ENCODE measurements around the gene RNF187. TPM values are rescaled to one million over a fixed set of nuclear protein-coding genes. Genes with fewer than 3 reads are reported as not detected.

The RNF187 gene
- total and polyA plus RNA-seq, 10 of the 15 experiments (the other 5 are each of a cell fraction or from before 2014, with no cell fraction given) = 2.6 to 116 (median 29.5) TPM

DNA sequence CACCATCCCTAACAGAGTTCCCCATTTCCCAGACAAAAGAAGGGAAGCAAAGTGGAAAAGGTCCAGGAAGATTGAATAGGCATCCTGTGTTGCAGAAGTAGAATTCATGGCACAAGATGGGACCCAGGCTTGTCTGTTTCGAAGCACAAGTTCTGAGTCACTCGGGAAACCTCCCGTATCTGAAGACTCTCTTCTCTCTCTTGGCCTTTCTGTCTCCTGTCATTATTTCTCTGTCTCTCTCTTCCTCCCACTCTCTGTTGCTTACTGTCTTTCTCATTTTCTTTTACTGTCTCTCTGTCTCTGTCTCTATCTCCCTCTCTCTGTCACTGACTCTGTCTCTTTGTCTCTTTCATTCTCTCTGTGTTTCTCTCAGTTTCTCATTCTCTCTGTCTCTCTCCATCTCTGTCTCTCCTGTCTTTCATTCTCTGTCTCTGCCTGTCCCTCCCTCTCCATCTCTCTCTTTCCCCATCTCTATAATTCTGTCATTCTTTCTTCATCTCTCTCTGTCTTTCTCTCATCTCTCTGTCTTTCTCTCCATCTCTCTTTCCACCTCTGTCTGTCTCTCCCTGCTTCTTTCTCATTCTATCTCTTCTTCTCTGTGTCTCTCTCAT, 23.7 kb downstream of the RNF187 start (continued):
- TF ChIP-seq, protein P1, sequence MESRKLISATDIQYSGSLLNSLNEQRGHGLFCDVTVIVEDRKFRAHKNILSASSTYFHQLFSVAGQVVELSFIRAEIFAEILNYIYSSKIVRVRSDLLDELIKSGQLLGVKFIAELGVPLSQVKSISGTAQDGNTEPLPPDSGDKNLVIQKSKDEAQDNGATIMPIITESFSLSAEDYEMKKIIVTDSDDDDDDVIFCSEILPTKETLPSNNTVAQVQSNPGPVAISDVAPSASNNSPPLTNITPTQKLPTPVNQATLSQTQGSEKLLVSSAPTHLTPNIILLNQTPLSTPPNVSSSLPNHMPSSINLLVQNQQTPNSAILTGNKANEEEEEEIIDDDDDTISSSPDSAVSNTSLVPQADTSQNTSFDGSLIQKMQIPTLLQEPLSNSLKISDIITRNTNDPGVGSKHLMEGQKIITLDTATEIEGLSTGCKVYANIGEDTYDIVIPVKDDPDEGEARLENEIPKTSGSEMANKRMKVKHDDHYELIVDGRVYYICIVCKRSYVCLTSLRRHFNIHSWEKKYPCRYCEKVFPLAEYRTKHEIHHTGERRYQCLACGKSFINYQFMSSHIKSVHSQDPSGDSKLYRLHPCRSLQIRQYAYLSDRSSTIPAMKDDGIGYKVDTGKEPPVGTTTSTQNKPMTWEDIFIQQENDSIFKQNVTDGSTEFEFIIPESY (IDR thresholded peaks at IDR 0.05) = no peak
- TF ChIP-seq ZNF207 (IDR thresholded peaks at IDR 0.05; ENCODE audit: borderline replicate concordance) = no peak
- no peak for TF ChIP-seq BCL11A (IDR thresholded peaks at IDR 0.05; ENCODE audit: low read depth, low read length)
- TF ChIP-seq ZNF622 (IDR thresholded peaks at IDR 0.05) = no peak
- TF ChIP-seq BACH1 (IDR thresholded peaks at IDR 0.05; ENCODE audit: borderline replicate concordance) = no peak
- TF ChIP-seq IRF4 (IDR thresholded peaks at IDR 0.05; ENCODE audit: low read depth, low read length) = no peak
- TF ChIP-seq PAX8 (IDR thresholded peaks at IDR 0.05) = no peak
- TF ChIP-seq RB1 (IDR thresholded peaks at IDR 0.05; ENCODE audit: borderline replicate concordance) = no peak
- TF ChIP-seq CHD1 (IDR thresholded peaks at IDR 0.05; ENCODE audit: low read depth, low read length) = no peak
- TF ChIP-seq, protein P2, sequence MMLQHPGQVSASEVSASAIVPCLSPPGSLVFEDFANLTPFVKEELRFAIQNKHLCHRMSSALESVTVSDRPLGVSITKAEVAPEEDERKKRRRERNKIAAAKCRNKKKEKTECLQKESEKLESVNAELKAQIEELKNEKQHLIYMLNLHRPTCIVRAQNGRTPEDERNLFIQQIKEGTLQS (IDR thresholded peaks at IDR 0.05; ENCODE audit: borderline replicate concordance, extremely low read depth, low read depth, low read length) = no peak
- no peak for TF ChIP-seq NFIC (IDR thresholded peaks at IDR 0.05; ENCODE audit: low read depth, low read length)
